Measurements from ENCODE around the gene SOD1. TPM values are rescaled to one million over a fixed set of nuclear protein-coding genes. Genes with fewer than 3 reads are reported as not detected.

SOD1 gene
- total and polyA plus RNA-seq, 2 donors (not counting 3 experiments of a cell fraction or from before 2014, with no cell fraction given), result 198 to 268 TPM

DNA sequence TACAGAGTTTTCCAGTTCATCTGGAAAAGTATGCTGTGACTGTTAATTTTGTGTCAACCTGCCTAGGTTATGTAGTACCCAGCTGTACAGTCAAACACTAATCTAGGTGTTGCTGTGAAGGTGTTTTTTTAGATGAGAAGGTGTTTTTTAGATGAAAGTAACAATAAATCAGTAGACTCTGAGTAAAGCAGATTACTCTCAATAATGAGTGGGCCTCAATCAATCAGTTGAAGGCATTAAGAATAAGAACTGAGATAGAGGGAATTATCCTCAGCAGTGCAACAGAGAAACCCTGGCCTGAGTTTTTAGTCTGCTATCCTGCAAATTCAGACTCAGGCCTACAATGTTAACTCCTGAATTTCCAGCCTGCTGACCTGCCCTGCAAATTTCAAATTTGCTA is 39.0 kb downstream of the SOD1 start:
- no peak overlapping the region for H3K4me2 ChIP-seq (ENCODE audit: insufficient read depth, low read length)
- H3K79me2 ChIP-seq (ENCODE audit: control insufficient read depth, insufficient read depth, low read length), result peaks cover 7% of the 10 kb centered on the region
- no TSS peak for BruUV-seq (replicated peaks)
- H3K9ac ChIP-seq (replicated peaks; ENCODE audit: extremely low read depth, insufficient read depth, low read length), result no peak overlapping the region
- H3K36me3 ChIP-seq (ENCODE audit: control insufficient read depth in 2 of 2, extremely low read depth in 1 of 2, insufficient read depth in 2 of 2, low read length in 2 of 2), result peaks cover 5 to 40% of the 10 kb centered on the region in 2 experiments
- TF ChIP-seq POLR2AphosphoS5 (IDR thresholded peaks at IDR 0.05; ENCODE audit: insufficient read depth, low read depth, low read length) (no peak), MYC (IDR thresholded peaks at IDR 0.05; ENCODE audit: low read depth, low read length) (no peak), POLR2A (IDR thresholded peaks at IDR 0.05; ENCODE audit: low read depth, low read length) (no peak), EZH2 (IDR thresholded peaks at IDR 0.05; ENCODE audit: borderline replicate concordance, low read depth, low read length, severe bottlenecking) (no peak), GATA2 (IDR thresholded peaks at IDR 0.05; ENCODE audit: insufficient read depth, insufficient read length, low read depth, low read length) (no peak), FOS (IDR thresholded peaks at IDR 0.05; ENCODE audit: borderline replicate concordance, insufficient read depth, low read length) (no peak), JUN (IDR thresholded peaks at IDR 0.05; ENCODE audit: borderline replicate concordance, insufficient read depth, insufficient read length, low read depth) (no peak)
- TF ChIP-seq, protein P1, sequence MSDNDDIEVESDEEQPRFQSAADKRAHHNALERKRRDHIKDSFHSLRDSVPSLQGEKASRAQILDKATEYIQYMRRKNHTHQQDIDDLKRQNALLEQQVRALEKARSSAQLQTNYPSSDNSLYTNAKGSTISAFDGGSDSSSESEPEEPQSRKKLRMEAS (IDR thresholded peaks at IDR 0.05; ENCODE audit: insufficient read depth, insufficient read length), result no peak
- TF ChIP-seq, protein P2, sequence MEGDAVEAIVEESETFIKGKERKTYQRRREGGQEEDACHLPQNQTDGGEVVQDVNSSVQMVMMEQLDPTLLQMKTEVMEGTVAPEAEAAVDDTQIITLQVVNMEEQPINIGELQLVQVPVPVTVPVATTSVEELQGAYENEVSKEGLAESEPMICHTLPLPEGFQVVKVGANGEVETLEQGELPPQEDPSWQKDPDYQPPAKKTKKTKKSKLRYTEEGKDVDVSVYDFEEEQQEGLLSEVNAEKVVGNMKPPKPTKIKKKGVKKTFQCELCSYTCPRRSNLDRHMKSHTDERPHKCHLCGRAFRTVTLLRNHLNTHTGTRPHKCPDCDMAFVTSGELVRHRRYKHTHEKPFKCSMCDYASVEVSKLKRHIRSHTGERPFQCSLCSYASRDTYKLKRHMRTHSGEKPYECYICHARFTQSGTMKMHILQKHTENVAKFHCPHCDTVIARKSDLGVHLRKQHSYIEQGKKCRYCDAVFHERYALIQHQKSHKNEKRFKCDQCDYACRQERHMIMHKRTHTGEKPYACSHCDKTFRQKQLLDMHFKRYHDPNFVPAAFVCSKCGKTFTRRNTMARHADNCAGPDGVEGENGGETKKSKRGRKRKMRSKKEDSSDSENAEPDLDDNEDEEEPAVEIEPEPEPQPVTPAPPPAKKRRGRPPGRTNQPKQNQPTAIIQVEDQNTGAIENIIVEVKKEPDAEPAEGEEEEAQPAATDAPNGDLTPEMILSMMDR (IDR thresholded peaks at IDR 0.05; ENCODE audit: extremely low read depth in 1 of 2, insufficient read depth in 1 of 2, low read depth in 1 of 2, low read length in 2 of 2), result no peak
- intact Hi-C loops (cut with micrococcal nuclease), result no loop called here
- H3K9me1 ChIP-seq (replicated peaks; ENCODE audit: control insufficient read depth, extremely low read depth, insufficient read depth, low read length), result no peaks in the 10 kb centered on the region
- no peaks in the 10 kb centered on the region for H3K4me1 ChIP-seq (ENCODE audit: control insufficient read depth, extremely low read depth, insufficient read depth, low read length)
- H2AFZ ChIP-seq (ENCODE audit: low read depth, low read length), result no peak overlapping the region
- FAIRE-seq, result no peak
- dilution Hi-C loops (cut with MboI; ENCODE audit: extremely low pct_ligation_motif_present, low sequenced_read_pairs), result no loop called here
- ChIA-PET POLR2A (no interaction called here), CTCF (no interaction called here)
- no peak for DNase-seq (ENCODE audit: low read depth, low spot score)
- H3K27me3 ChIP-seq (ENCODE audit: control insufficient read depth in 2 of 2, insufficient read depth in 2 of 2, low read length in 2 of 2), result no peaks in the 10 kb centered on the region
- no peak overlapping the region for H3K27ac ChIP-seq (ENCODE audit: insufficient read depth, low read depth, low read length)
- no peaks in the 10 kb centered on the region for H4K20me1 ChIP-seq (replicated peaks; ENCODE audit: control insufficient read depth, extremely low read depth, insufficient read depth, low read length)
- H3K9me3 ChIP-seq (replicated peaks; ENCODE audit: control insufficient read depth, insufficient read depth, low read length), result no peaks in the 10 kb centered on the region
- H3K4me3 ChIP-seq (replicated peaks in 1 of 3; ENCODE audit: insufficient read depth in 1 of 3, low read depth in 1 of 3, low read length in 3 of 3), result no peak overlapping the region

Measured in endothelial cell of umbilical vein (primary cell).